ENCODE measurements around the gene UBE3C. TPM values are rescaled to one million over a fixed set of nuclear protein-coding genes. Genes with fewer than 3 reads are reported as not detected.

UBE3C gene
- total RNA-seq, 1 donor from 2014 or later = 78.8 TPM

DNA sequence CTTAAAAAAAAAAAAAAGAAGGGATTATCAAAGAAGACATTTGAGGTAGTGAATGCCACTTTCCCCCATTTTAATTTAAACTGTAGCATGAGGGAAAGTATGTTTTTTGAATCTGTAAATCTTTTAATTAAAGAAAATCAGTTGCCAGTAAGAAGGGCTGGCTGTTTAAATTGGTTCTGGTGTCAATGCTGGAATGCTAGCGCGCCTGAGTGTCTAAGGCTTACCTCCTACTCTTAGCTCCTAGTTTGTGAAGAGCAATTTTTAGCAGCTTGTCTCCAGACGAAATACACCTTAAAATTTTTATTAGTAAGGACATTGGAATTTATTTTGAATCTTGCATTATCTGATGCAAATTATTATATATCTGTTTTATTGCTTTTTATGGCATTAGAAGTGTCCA is 54.1 kb downstream of the UBE3C start:
- Histone ChIP-seq H3K9ac (ENCODE audit: low read depth in 1 of 3, low read length in 3 of 3) (no peak overlapping the region), H3K27me3 (ENCODE audit: control insufficient read depth in 3 of 3, insufficient read depth in 3 of 3, low read length in 3 of 3) (no peaks in the 10 kb centered on the region), H3K27ac (ENCODE audit: low read depth, low read length) (no peak overlapping the region), H3K36me3 (ENCODE audit: control insufficient read depth in 3 of 3, insufficient read depth in 3 of 3, low read length in 3 of 3) (peaks cover 19 to 45% (median 34%) of the 10 kb centered on the region in 3 donors), H3K4me1 (ENCODE audit: control insufficient read depth in 3 of 3, insufficient read depth in 3 of 3, low read length in 3 of 3) (no peaks in the 10 kb centered on the region), H3K9me3 (ENCODE audit: control insufficient read depth in 3 of 3, low read length in 3 of 3) (no peaks in the 10 kb centered on the region), H3K4me3 (ENCODE audit: low read length in 3 of 3) (no peak overlapping the region)

DNA sequence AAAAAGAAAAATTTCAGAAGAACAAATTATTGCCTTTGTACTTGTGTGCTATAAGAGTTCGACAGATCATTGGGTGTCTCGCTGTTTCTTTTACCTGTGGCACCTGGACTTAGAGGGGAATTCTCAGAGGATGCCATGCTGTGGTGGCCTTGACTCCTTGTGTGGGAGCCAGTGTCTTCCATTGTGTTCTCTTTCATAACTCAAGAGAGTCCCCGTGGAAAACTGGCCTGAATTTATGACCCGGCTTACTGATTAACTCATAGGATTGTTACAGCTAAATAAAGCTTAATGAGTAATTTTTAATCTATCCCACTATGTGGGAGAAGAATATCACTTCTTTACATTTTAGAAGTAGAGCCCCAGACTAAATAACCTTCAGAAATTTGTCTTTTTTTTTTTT is 54.5 kb downstream of the UBE3C start:
- Histone ChIP-seq H3K4me1 (ENCODE audit: control insufficient read depth in 3 of 3, insufficient read depth in 3 of 3, low read length in 3 of 3) (no peaks in the 10 kb centered on the region), H3K9me3 (ENCODE audit: control insufficient read depth in 3 of 3, low read length in 3 of 3) (no peaks in the 10 kb centered on the region), H3K27ac (ENCODE audit: low read depth, low read length) (no peak overlapping the region), H3K9ac (ENCODE audit: low read depth in 1 of 3, low read length in 3 of 3) (no peak overlapping the region), H3K36me3 (ENCODE audit: control insufficient read depth in 3 of 3, insufficient read depth in 3 of 3, low read length in 3 of 3) (peaks cover 16 to 43% (median 30%) of the 10 kb centered on the region in 3 donors), H3K27me3 (ENCODE audit: control insufficient read depth in 3 of 3, insufficient read depth in 3 of 3, low read length in 3 of 3) (no peaks in the 10 kb centered on the region), H3K4me3 (ENCODE audit: low read length in 3 of 3) (no peak overlapping the region)

DNA sequence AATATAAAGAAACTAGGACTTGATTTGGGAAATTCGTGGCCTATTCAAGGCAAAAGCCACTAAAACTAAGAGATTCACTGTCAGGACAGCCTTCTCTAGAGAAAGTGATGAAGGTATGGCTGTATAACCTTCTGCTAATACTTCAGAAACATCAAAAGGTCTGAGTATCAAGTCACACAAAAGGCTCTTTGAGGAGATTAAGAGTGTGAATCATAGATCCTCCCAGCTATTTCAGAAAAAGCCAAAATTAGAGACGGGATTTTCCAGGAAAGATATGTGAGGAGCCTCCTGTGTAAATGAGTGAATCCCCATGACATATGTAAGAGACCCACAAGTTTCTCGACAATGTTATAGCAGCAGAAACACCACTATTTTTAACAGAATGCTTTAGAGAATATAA is 56.2 kb downstream of the UBE3C start:
- H3K4me3 ChIP-seq (ENCODE audit: low read length in 3 of 3) = no peak overlapping the region

DNA sequence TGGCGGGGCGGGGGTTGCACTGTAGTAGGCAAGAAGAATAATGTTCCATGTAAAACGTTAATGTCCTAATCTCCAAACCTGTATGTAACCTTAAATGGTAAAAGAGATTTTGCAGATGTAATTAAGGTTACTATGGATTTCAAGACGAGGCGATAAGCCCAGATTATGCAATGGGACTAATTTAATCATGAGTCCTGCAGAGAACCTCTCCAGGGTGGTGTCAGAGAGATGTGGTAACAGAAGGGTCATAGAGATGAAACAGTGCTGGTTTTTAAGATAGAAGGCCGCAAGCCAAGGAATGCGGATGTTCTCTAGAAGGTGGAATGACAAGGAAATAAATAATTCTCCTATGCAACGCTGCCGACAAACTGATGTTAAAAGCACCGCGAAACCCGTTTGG is 57.1 kb downstream of the UBE3C start:
- H3K9me3 ChIP-seq (ENCODE audit: control insufficient read depth in 3 of 3, low read length in 3 of 3) = no peaks in the 10 kb centered on the region
- H3K9ac ChIP-seq (ENCODE audit: low read depth in 1 of 3, low read length in 3 of 3) = no peak overlapping the region
- peaks cover 5 to 28% (median 8%) of the 10 kb centered on the region in 3 donors for H3K36me3 ChIP-seq (ENCODE audit: control insufficient read depth in 3 of 3, insufficient read depth in 3 of 3, low read length in 3 of 3)

More for the DNA sequence above, 56.2 kb downstream of the UBE3C start:
- Histone ChIP-seq H3K4me1 (ENCODE audit: control insufficient read depth in 3 of 3, insufficient read depth in 3 of 3, low read length in 3 of 3) (no peaks in the 10 kb centered on the region), H3K27ac (ENCODE audit: low read depth, low read length) (no peak overlapping the region), H3K9me3 (ENCODE audit: control insufficient read depth in 3 of 3, low read length in 3 of 3) (no peaks in the 10 kb centered on the region), H3K27me3 (ENCODE audit: control insufficient read depth in 3 of 3, insufficient read depth in 3 of 3, low read length in 3 of 3) (no peaks in the 10 kb centered on the region), H3K36me3 (ENCODE audit: control insufficient read depth in 3 of 3, insufficient read depth in 3 of 3, low read length in 3 of 3) (peaks cover 11 to 34% (median 16%) of the 10 kb centered on the region in 3 donors), H3K9ac (ENCODE audit: low read depth in 1 of 3, low read length in 3 of 3) (no peak overlapping the region)

GRCh38 chr7:157204134-157204533 is 65.4 kb downstream of the UBE3C start:
- H3K36me3 ChIP-seq (ENCODE audit: control insufficient read depth in 3 of 3, insufficient read depth in 3 of 3, low read length in 3 of 3) = peaks cover 10 to 42% (median 32%) of the 10 kb centered on the region in 3 donors
- no peaks in the 10 kb centered on the region for H3K27me3 ChIP-seq (ENCODE audit: control insufficient read depth in 3 of 3, insufficient read depth in 3 of 3, low read length in 3 of 3)
- no peak overlapping the region for H3K4me3 ChIP-seq (ENCODE audit: low read length in 3 of 3)
- no peak overlapping the region for H3K9ac ChIP-seq (ENCODE audit: low read depth in 1 of 3, low read length in 3 of 3)
- no peak overlapping the region for H3K27ac ChIP-seq (ENCODE audit: low read depth, low read length)
- no peaks in the 10 kb centered on the region for H3K9me3 ChIP-seq (ENCODE audit: control insufficient read depth in 3 of 3, low read length in 3 of 3)
- H3K4me1 ChIP-seq (ENCODE audit: control insufficient read depth in 3 of 3, insufficient read depth in 3 of 3, low read length in 3 of 3) = no peaks in the 10 kb centered on the region

More for the DNA sequence above, 57.1 kb downstream of the UBE3C start:
- H3K27me3 ChIP-seq (ENCODE audit: control insufficient read depth in 3 of 3, insufficient read depth in 3 of 3, low read length in 3 of 3) = no peaks in the 10 kb centered on the region
- no peak overlapping the region for H3K4me3 ChIP-seq (ENCODE audit: low read length in 3 of 3)
- no peaks in the 10 kb centered on the region for H3K4me1 ChIP-seq (ENCODE audit: control insufficient read depth in 3 of 3, insufficient read depth in 3 of 3, low read length in 3 of 3)
- H3K27ac ChIP-seq (ENCODE audit: low read depth, low read length) = no peak overlapping the region

DNA sequence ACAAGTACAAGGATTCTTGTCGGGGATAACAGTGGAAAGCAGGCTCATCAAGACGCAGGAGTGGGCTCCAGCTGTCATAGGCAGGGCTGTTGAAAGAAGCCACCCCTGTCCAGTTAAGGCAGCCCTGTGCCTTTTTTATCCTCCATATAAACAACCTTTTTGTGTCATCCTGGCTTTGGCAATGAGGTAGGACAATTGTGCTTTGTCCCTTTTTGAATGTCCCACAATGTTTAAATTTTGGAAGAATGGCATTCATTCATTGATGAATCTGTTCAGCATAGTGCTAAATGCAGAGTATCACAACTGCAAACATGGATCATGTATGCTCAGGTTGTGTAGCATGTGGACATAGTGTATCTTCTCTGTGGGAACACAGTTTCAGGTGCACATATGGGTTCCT is 66.7 kb downstream of the UBE3C start:
- Histone ChIP-seq H3K27ac (ENCODE audit: low read depth, low read length) (no peak overlapping the region), H3K9ac (ENCODE audit: low read depth in 1 of 3, low read length in 3 of 3) (no peak overlapping the region), H3K4me3 (ENCODE audit: low read length in 3 of 3) (no peak overlapping the region), H3K27me3 (ENCODE audit: control insufficient read depth in 3 of 3, insufficient read depth in 3 of 3, low read length in 3 of 3) (no peaks in the 10 kb centered on the region), H3K9me3 (ENCODE audit: control insufficient read depth in 3 of 3, low read length in 3 of 3) (no peaks in the 10 kb centered on the region), H3K36me3 (ENCODE audit: control insufficient read depth in 3 of 3, insufficient read depth in 3 of 3, low read length in 3 of 3) (peaks cover 10 to 45% (median 33%) of the 10 kb centered on the region in 3 donors), H3K4me1 (ENCODE audit: control insufficient read depth in 3 of 3, insufficient read depth in 3 of 3, low read length in 3 of 3) (no peaks in the 10 kb centered on the region)

DNA sequence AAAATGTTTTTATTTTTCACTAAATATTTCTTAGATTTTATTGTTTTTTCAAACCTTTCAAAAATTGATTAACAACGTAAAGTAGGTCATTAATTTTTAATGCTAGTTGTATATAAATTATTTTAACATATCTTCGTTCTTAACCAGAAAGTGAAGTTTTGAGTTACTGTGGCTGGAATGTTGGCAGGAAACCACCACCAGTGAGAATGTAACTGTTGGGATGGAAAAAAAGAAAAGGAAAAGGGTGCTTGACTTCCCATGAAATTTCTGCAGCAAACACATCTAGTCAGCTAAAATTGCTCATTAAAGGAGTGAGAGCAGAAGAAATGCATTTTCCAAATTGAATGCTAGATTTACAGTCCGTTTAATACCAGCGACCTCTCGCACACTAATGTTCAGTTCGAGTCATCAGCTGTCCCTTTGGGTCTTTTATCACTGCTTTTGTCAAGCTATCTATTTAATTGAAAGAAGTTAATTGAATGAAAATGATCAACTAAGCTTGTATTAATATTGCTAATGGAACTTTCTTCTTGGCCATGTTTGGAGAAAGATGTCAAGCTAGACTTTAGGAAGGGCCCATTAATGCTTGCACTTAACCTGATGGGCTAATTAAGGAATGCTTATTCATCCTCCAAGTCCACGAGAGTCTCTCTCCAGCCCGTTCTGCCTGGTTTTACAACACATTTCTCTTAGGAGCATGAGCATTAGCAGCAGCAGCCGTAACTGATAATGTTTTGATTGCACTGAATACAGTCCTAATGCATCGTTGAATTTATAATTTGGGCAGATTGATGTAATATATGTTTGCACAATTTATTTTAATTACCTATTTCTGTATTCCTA is 70.1 kb downstream of the UBE3C start:
- H3K36me3 ChIP-seq (ENCODE audit: control insufficient read depth in 3 of 3, insufficient read depth in 3 of 3, low read length in 3 of 3) = peaks cover 10 to 41% (median 32%) of the 10 kb centered on the region in 3 donors
- no peak overlapping the region for H3K4me3 ChIP-seq (ENCODE audit: low read length in 3 of 3)
- no peak overlapping the region for H3K9ac ChIP-seq (ENCODE audit: low read depth in 1 of 3, low read length in 3 of 3)
- no peak overlapping the region for H3K27ac ChIP-seq (ENCODE audit: low read depth, low read length)
- H3K9me3 ChIP-seq (ENCODE audit: control insufficient read depth in 3 of 3, low read length in 3 of 3) = no peaks in the 10 kb centered on the region
- H3K4me1 ChIP-seq (ENCODE audit: control insufficient read depth in 3 of 3, insufficient read depth in 3 of 3, low read length in 3 of 3) = no peaks in the 10 kb centered on the region
- no peaks in the 10 kb centered on the region for H3K27me3 ChIP-seq (ENCODE audit: control insufficient read depth in 3 of 3, insufficient read depth in 3 of 3, low read length in 3 of 3)

GRCh38 chr7:157210682-157211081 is 72.0 kb downstream of the UBE3C start:
- H3K27me3 ChIP-seq (ENCODE audit: control insufficient read depth in 3 of 3, insufficient read depth in 3 of 3, low read length in 3 of 3) = no peaks in the 10 kb centered on the region
- H3K36me3 ChIP-seq (ENCODE audit: control insufficient read depth in 3 of 3, insufficient read depth in 3 of 3, low read length in 3 of 3) = peaks cover 8 to 26% (median 24%) of the 10 kb centered on the region in 3 donors
- H3K4me3 ChIP-seq (ENCODE audit: low read length in 3 of 3) = no peak overlapping the region
- no peak overlapping the region for H3K27ac ChIP-seq (ENCODE audit: low read depth, low read length)
- no peak overlapping the region for H3K9ac ChIP-seq (ENCODE audit: low read depth in 1 of 3, low read length in 3 of 3)
- no peaks in the 10 kb centered on the region for H3K9me3 ChIP-seq (ENCODE audit: control insufficient read depth in 3 of 3, low read length in 3 of 3)
- H3K4me1 ChIP-seq (ENCODE audit: control insufficient read depth in 3 of 3, insufficient read depth in 3 of 3, low read length in 3 of 3) = no peaks in the 10 kb centered on the region

DNA sequence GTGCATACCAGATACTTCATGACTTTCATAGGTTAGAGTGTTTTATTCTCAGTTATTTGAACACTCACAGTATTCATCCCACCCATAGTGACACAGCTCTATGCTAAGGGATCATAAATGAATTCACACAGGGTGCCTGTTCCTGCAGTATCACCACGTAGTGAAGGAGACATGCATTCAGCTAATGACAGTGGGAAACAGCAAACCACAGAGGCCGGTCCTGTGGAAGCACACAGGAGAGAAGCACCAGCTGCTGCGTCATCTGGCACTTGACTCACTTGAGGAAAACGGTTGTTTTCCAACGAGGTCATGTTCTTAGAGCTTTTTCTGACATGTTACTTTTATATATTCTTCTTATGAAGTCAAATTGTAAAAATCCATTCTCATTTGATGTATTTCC is 73.0 kb downstream of the UBE3C start:
- Histone ChIP-seq H3K36me3 (ENCODE audit: control insufficient read depth in 3 of 3, insufficient read depth in 3 of 3, low read length in 3 of 3) (peaks cover 8 to 28% (median 26%) of the 10 kb centered on the region in 3 donors), H3K4me3 (ENCODE audit: low read length in 3 of 3) (no peak overlapping the region)

GRCh38 chr7:157219154-157219553 is 80.4 kb downstream of the UBE3C start:
- Histone ChIP-seq H3K36me3 (ENCODE audit: control insufficient read depth in 3 of 3, insufficient read depth in 3 of 3, low read length in 3 of 3) (peaks cover 28 to 44% (median 35%) of the 10 kb centered on the region in 3 donors), H3K27ac (ENCODE audit: low read depth, low read length) (no peak overlapping the region)

More for the DNA sequence above, 73.0 kb downstream of the UBE3C start:
- Histone ChIP-seq H3K9ac (ENCODE audit: low read depth in 1 of 3, low read length in 3 of 3) (no peak overlapping the region), H3K4me1 (ENCODE audit: control insufficient read depth in 3 of 3, insufficient read depth in 3 of 3, low read length in 3 of 3) (no peaks in the 10 kb centered on the region), H3K27me3 (ENCODE audit: control insufficient read depth in 3 of 3, insufficient read depth in 3 of 3, low read length in 3 of 3) (no peaks in the 10 kb centered on the region), H3K9me3 (ENCODE audit: control insufficient read depth in 3 of 3, low read length in 3 of 3) (no peaks in the 10 kb centered on the region), H3K27ac (ENCODE audit: low read depth, low read length) (no peak overlapping the region)

More at GRCh38 chr7:157219154-157219553, 80.4 kb downstream of the UBE3C start:
- H3K27me3 ChIP-seq (ENCODE audit: control insufficient read depth in 3 of 3, insufficient read depth in 3 of 3, low read length in 3 of 3) = no peaks in the 10 kb centered on the region
- no peaks in the 10 kb centered on the region for H3K4me1 ChIP-seq (ENCODE audit: control insufficient read depth in 3 of 3, insufficient read depth in 3 of 3, low read length in 3 of 3)
- H3K9me3 ChIP-seq (ENCODE audit: control insufficient read depth in 3 of 3, low read length in 3 of 3) = no peaks in the 10 kb centered on the region
- no peak overlapping the region for H3K4me3 ChIP-seq (ENCODE audit: low read length in 3 of 3)
- H3K9ac ChIP-seq (ENCODE audit: low read depth in 1 of 3, low read length in 3 of 3) = no peak overlapping the region

All from skeletal muscle tissue (tissue), 4 donors.